Testis (tissue), 3 donors: ENCODE results near the gene TASP1. TPM values are rescaled to one million over a fixed set of nuclear protein-coding genes. Genes with fewer than 3 reads are reported as not detected.

Experiments used
- DNase-seq: peaks from one replicate; pipeline ENCODE4 v3.0.0-alpha.2; 2019
- H3K27ac ChIP-seq, 2 donors: fragments of 200-600 bp; sonication (generic); one replicate each; pipeline ENCODE4 v1.5.1; 2019
- H3K27me3 ChIP-seq: fragments of 200-600 bp; sonication (generic); one replicate; pipeline ENCODE4 v1.5.1; 2019
- H3K36me3 ChIP-seq: fragments of 200-600 bp; sonication (generic); one replicate; pipeline ENCODE4 v1.5.1; 2017; ENCODE audit warnings: low read depth; ENCODE audit errors: missing control alignments
- H3K4me1 ChIP-seq: fragments of 200-600 bp; sonication (generic); one replicate; pipeline ENCODE4 v1.5.1; 2019
- H3K4me3 ChIP-seq, 2 donors: fragments of 200-600 bp; sonication (generic); one replicate each; pipeline ENCODE4 v1.5.1; 2017 to 2019
- H3K9me3 ChIP-seq: fragments of 200-600 bp; sonication (generic); one replicate; pipeline ENCODE4 v1.5.1; 2017
- CTCF ChIP-seq, 3 experiments: fragments of 450-650 bp in 2 of 3; fragments of 200-600 bp in 1 of 3; sonication (generic) in 1 of 3; IDR thresholded peaks; one replicate each; pipeline ENCODE4 v1.5.1; 2016 to 2019; ENCODE audit warnings: antibody characterized with exemption in 3 of 3, mild to moderate bottlenecking in 2 of 3, moderate library complexity in 1 of 3
- POLR2A ChIP-seq: fragments of 450-650 bp; IDR thresholded peaks from one replicate; pipeline ENCODE4 v1.6.1; 2017; ENCODE audit warnings: antibody characterized with exemption, mild to moderate bottlenecking, moderate library complexity
- WGBS, 2 donors: methylation state at CpG; one replicate each; pipeline ENCODE4 v1.1.5; 2018; 5-methylcytosine and 5-hydroxymethylcytosine counted together
- intact Hi-C: fragments of 100-400 bp; cut with DNase I; formaldehyde crosslinking; loops from one replicate; pipeline ENCODE4 v1.15.1; 2023; ENCODE audit warnings: low total_unique reads
- polyA plus RNA-seq: library from polyadenylated mRNA; stranded (reverse); fragments of 350-450 nt; fragmentation: Illumina TruSeq; extraction: RNeasy Lipid Tissue Mini Kit (QIAGEN cat#74804); gene quantifications from one replicate; pipeline ENCODE4 v1.2.3, GENCODE V29; 2014; ENCODE audit warnings: low read depth, low replicate concordance; ENCODE audit not compliant: insufficient read depth
- total RNA-seq, 2 donors: library from RNA; depleted of rRNA; stranded (reverse); fragments of >200 nt; gene quantifications; one replicate each; pipeline ENCODE4 v1.2.3, GENCODE V29; 2016

The TASP1 gene
- total and polyA plus RNA-seq, 3 donors from 2014 or later, result 10.5 to 14.4 (median 13.1) TPM

- DNase-seq, result no peak
- Histone ChIP-seq H3K27me3 (no peaks in the 10 kb centered on the region), H3K4me1 (no peaks in the 10 kb centered on the region), H3K27ac (no peak overlapping the region), H3K36me3 (no peaks in the 10 kb centered on the region), H3K9me3 (no peaks in the 10 kb centered on the region), H3K4me3 (no peak overlapping the region)
- intact Hi-C loops, result no loop called here
- TF ChIP-seq CTCF (IDR thresholded peaks at IDR 0.05), result no peak
- TF ChIP-seq POLR2A, result no peak
- WGBS, 2 donors, result 43 to 59% methylated on average over 1 of the region's 1 CpG
These were observed 45.1 kb upstream of the TASP1 start for GRCh38 chr20:13683833-13684232.

- WGBS, 2 donors, result 70 to 79% methylated on average over 4 of the region's 4 CpGs
- Histone ChIP-seq H3K9me3 (no peaks in the 10 kb centered on the region), H3K36me3 (no peaks in the 10 kb centered on the region), H3K4me1 (no peaks in the 10 kb centered on the region), H3K27me3 (no peaks in the 10 kb centered on the region), H3K4me3 (no peak overlapping the region), H3K27ac (no peak overlapping the region)
- DNase-seq, result no peak
- no peak for TF ChIP-seq POLR2A
- TF ChIP-seq CTCF (IDR thresholded peaks at IDR 0.05), result no peak
- intact Hi-C loops, result no loop called here
These were observed 42.8 kb upstream of the TASP1 start for GRCh38 chr20:13681248-13682125.

GRCh38 chr20:13678944-13679343 is 40.2 kb upstream of the TASP1 start:
- H3K27ac ChIP-seq, result no peak overlapping the region
- no peak overlapping the region for H3K4me3 ChIP-seq
- WGBS, 2 donors, result 90 to 91% methylated on average over 1 of the region's 1 CpG
- no peaks in the 10 kb centered on the region for H3K36me3 ChIP-seq
- no peaks in the 10 kb centered on the region for H3K4me1 ChIP-seq
- DNase-seq, result no peak
- TF ChIP-seq CTCF (IDR thresholded peaks at IDR 0.05) (no peak), POLR2A (no peak)
- intact Hi-C loops, result no loop called here
- H3K27me3 ChIP-seq, result no peaks in the 10 kb centered on the region
- no peaks in the 10 kb centered on the region for H3K9me3 ChIP-seq

GRCh38 chr20:13677241-13677640 is 38.5 kb upstream of the TASP1 start:
- Histone ChIP-seq H3K4me3 (no peak overlapping the region), H3K4me1 (no peaks in the 10 kb centered on the region), H3K27me3 (no peaks in the 10 kb centered on the region), H3K9me3 (no peaks in the 10 kb centered on the region), H3K27ac (no peak overlapping the region), H3K36me3 (no peaks in the 10 kb centered on the region)
- 85 to 95% methylated on average over 4 of the region's 4 CpGs for WGBS, 2 donors
- DNase-seq, result no peak
- intact Hi-C loops, result no loop called here
- TF ChIP-seq CTCF (IDR thresholded peaks at IDR 0.05), result no peak
- no peak for TF ChIP-seq POLR2A

GRCh38 chr20:13676682-13677081 is 38.0 kb upstream of the TASP1 start:
- H3K27me3 ChIP-seq, result no peaks in the 10 kb centered on the region
- H3K4me1 ChIP-seq, result no peaks in the 10 kb centered on the region
- no peaks in the 10 kb centered on the region for H3K9me3 ChIP-seq
- no peak overlapping the region for H3K4me3 ChIP-seq
- TF ChIP-seq POLR2A (no peak), CTCF (IDR thresholded peaks at IDR 0.05) (no peak)
- H3K27ac ChIP-seq, result no peak overlapping the region
- no peak for DNase-seq
- intact Hi-C loops, result no loop called here
- H3K36me3 ChIP-seq, result no peaks in the 10 kb centered on the region
- WGBS, 2 donors, result 97 to 100% methylated on average over 3 of the region's 3 CpGs
